NCI-H1105 (cell line): Measurements from ENCODE around the gene DDX24.

Experiments
- DNase-seq: peaks from one replicate; lab custom pipeline; 2025; lab: John Stamatoyannopoulos, UW

Gene DDX24

GRCh38 chr14:94080621-94081385, at the start of gene DDX24, which contains the start of gene IFI27L1:
DDX24 (minus strand) TSS chr14:94081202; CDS start chr14:94079742, 1,460 bp downstream.
IFI27L1 (plus strand) TSS chr14:94081310; CDS start chr14:94096938, 15,628 bp downstream.
- DNase-seq = peak; percentile 92

GRCh38 chr14:94129758-94130414, 48.9 kb upstream of the DDX24 start:
- peak; percentile 73 for DNase-seq

GRCh38 chr14:94129111-94129757, 48.2 kb upstream of the DDX24 start, which contains the start of gene IFI27L2:
IFI27L2 (minus strand) TSS chr14:94129604; CDS start chr14:94129564, 40 bp downstream.
- peak; percentile 90 for DNase-seq

GRCh38 chr14:94128216-94128839, 47.3 kb upstream of the DDX24 start:
- no peak for DNase-seq

- no peak for DNase-seq
These were observed 46.3 kb upstream of the DDX24 start for GRCh38 chr14:94127330-94127729.

- DNase-seq = no peak
These were observed 45.8 kb upstream of the DDX24 start for GRCh38 chr14:94126800-94127199.

GRCh38 chr14:94126419-94126677, 45.3 kb upstream of the DDX24 start:
- DNase-seq = no peak

GRCh38 chr14:94125659-94126418, 44.8 kb upstream of the DDX24 start:
- DNase-seq = no peak

GRCh38 chr14:94124582-94125377, 43.8 kb upstream of the DDX24 start:
- no peak for DNase-seq

GRCh38 chr14:94123868-94124267, 42.9 kb upstream of the DDX24 start:
- DNase-seq = no peak

GRCh38 chr14:94123296-94123695, 42.3 kb upstream of the DDX24 start:
- no peak for DNase-seq

- DNase-seq = no peak
These were observed 41.4 kb upstream of the DDX24 start for GRCh38 chr14:94122438-94122837.

- DNase-seq = no peak
These were observed 40.5 kb upstream of the DDX24 start for GRCh38 chr14:94121485-94121884.

GRCh38 chr14:94120667-94121340, 39.8 kb upstream of the DDX24 start:
- no peak for DNase-seq

GRCh38 chr14:94119071-94119470, 38.1 kb upstream of the DDX24 start:
- no peak for DNase-seq

GRCh38 chr14:94117856-94118255, 36.9 kb upstream of the DDX24 start:
- no peak for DNase-seq

- DNase-seq = no peak
These were observed 35.7 kb upstream of the DDX24 start for GRCh38 chr14:94116701-94117100.

- DNase-seq = no peak
These were observed 34.6 kb upstream of the DDX24 start for GRCh38 chr14:94115631-94116030.

GRCh38 chr14:94115058-94115591, 34.1 kb upstream of the DDX24 start:
- DNase-seq = no peak

- DNase-seq = no peak
These were observed 33.6 kb upstream of the DDX24 start for GRCh38 chr14:94114589-94115057.
